Activated CD8-positive, alpha-beta T cell treated with anti-CD3 and anti-CD28 coated beads for 36 hours (primary cell): ENCODE results near the gene RAB3GAP2. TPM values are rescaled to one million over a fixed set of nuclear protein-coding genes. Genes with fewer than 3 reads are reported as not detected.
"Not testable (repeated sequence)": the region's sequence is repeated elsewhere in the genome, so short reads cannot be mapped to it uniquely, and the experiment has no call there.

ENCODE experiments used
- ATAC-seq: fragments of 200-7000 bp; cut with Tn5 transposase; one replicate; pipeline ENCODE4 v1.10.0; 2021; ENCODE audit warnings: mild to moderate bottlenecking, moderate library complexity
- CTCF ChIA-PET: fragments of 350-600 bp; sonication (Branson Sonifier 250); formaldehyde crosslinking; loops from one replicate; lab custom pipeline; 2021; ENCODE audit warnings: antibody characterized with exemption; lab: Charles Lee
- POLR2A ChIA-PET: fragments of 350-600 bp; sonication (Branson Sonifier 250); formaldehyde crosslinking; loops from one replicate; lab custom pipeline; 2021; ENCODE audit warnings: antibody characterized with exemption; lab: Charles Lee
- DNase-seq: peaks from one replicate; pipeline ENCODE4 v3.0.0-alpha.2; 2020
- H3K27ac Mint-ChIP-seq: one replicate; pipeline ENCODE4 v1.8.0; 2021; ENCODE audit warnings: mild to moderate bottlenecking, mixed read lengths
- H3K27me3 Mint-ChIP-seq: one replicate; pipeline ENCODE4 v1.8.0; 2021; ENCODE audit warnings: mixed read lengths
- H3K36me3 Mint-ChIP-seq: one replicate; pipeline ENCODE4 v1.8.0; 2021; ENCODE audit warnings: low read depth, mixed read lengths
- H3K4me1 Mint-ChIP-seq: one replicate; pipeline ENCODE4 v1.8.0; 2021; ENCODE audit warnings: low read depth, mixed read lengths
- H3K4me3 Mint-ChIP-seq: one replicate; pipeline ENCODE4 v1.8.0; 2021; ENCODE audit warnings: mild to moderate bottlenecking, moderate library complexity, mixed read lengths
- H3K9me3 Mint-ChIP-seq: one replicate; pipeline ENCODE4 v1.8.0; 2021; ENCODE audit warnings: mixed read lengths
- intact Hi-C: fragments of 100-400 bp; cut with micrococcal nuclease; formaldehyde crosslinking; loops from one replicate; pipeline ENCODE4 v1.10.0; 2022
- total RNA-seq, 2 experiments: library from RNA; stranded (reverse); gene quantifications; one replicate each; pipeline ENCODE4 v1.2.3, GENCODE V29; 2021
- TF ChIP-seq, protein P1 (sequence below): fragments of 200-600 bp; IDR thresholded peaks from one replicate; pipeline ENCODE4 v1.8.0; 2022; ENCODE audit warnings: antibody characterized with exemption, mild to moderate bottlenecking

The RAB3GAP2 gene
- total RNA-seq, 2 experiments from 2014 or later: 50.6 to 53.5 TPM

DNA sequence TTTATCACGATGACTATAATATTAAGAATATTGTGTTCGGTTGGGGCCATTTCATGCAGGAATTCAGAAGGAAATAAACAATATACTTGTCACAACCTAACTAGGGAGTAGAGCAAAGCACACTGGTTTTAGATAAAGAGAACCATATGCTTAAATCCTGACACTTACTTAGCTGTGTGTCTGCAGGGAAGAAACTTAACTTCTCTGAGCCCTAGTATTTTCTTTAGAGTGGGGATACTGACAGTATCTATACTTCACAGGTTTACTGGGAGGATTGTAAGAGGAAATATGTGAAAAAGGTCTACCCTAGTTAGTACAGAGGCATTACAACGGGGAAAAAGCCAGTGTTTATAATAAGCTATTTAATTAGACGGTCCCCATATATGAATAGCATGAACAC is 105.4 kb downstream of the RAB3GAP2 start:
- Mint-ChIP-seq H3K27me3 (no peaks in the 10 kb centered on the region), H3K4me1 (no peaks in the 10 kb centered on the region)

DNA sequence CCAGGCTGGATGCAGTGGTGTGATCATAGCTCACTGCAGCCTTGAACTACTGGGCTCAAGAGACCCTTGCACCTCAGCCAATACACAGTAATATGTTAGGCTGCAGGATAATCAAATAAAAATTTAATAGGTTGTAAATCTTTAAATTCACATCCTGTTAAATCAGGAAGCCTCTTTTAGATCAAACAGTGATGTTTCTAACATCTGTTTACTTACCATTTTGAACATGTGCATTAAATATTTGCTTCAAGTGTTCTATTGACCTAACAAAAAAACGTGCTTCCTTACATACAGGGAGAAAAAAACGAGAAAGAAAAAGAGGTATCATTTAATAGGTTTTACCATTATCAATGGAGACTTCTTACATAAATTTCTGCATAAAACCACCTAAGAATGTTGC is 107.7 kb downstream of the RAB3GAP2 start:
- ATAC-seq (no peak), DNase-seq (no peak)
- Mint-ChIP-seq H3K27me3 (no peaks in the 10 kb centered on the region), H3K27ac (no peak overlapping the region), H3K9me3 (no peaks in the 10 kb centered on the region), H3K4me3 (no peak overlapping the region), H3K4me1 (no peaks in the 10 kb centered on the region), H3K36me3 (peaks cover 28% of the 10 kb centered on the region)
- ChIA-PET POLR2A (no interaction called here), CTCF (no interaction called here)
- TF ChIP-seq, protein P1, sequence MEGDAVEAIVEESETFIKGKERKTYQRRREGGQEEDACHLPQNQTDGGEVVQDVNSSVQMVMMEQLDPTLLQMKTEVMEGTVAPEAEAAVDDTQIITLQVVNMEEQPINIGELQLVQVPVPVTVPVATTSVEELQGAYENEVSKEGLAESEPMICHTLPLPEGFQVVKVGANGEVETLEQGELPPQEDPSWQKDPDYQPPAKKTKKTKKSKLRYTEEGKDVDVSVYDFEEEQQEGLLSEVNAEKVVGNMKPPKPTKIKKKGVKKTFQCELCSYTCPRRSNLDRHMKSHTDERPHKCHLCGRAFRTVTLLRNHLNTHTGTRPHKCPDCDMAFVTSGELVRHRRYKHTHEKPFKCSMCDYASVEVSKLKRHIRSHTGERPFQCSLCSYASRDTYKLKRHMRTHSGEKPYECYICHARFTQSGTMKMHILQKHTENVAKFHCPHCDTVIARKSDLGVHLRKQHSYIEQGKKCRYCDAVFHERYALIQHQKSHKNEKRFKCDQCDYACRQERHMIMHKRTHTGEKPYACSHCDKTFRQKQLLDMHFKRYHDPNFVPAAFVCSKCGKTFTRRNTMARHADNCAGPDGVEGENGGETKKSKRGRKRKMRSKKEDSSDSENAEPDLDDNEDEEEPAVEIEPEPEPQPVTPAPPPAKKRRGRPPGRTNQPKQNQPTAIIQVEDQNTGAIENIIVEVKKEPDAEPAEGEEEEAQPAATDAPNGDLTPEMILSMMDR: no peak
- intact Hi-C loops: no loop called here

More for the DNA sequence above, 105.4 kb downstream of the RAB3GAP2 start:
- Mint-ChIP-seq H3K9me3 (no peaks in the 10 kb centered on the region), H3K27ac (no peak overlapping the region), H3K4me3 (no peak overlapping the region), H3K36me3 (peaks cover 42% of the 10 kb centered on the region)
- TF ChIP-seq, protein P1: no peak
- DNase-seq: no peak
- CTCF ChIA-PET: interaction anchor here (1.1 kb wide), 1 partner anchor 24 kb away, joined by 3 read pairs; no protein-coding TSS in a partner anchor
- POLR2A ChIA-PET: no interaction called here
- intact Hi-C loops: no loop called here
- no peak for ATAC-seq

DNA sequence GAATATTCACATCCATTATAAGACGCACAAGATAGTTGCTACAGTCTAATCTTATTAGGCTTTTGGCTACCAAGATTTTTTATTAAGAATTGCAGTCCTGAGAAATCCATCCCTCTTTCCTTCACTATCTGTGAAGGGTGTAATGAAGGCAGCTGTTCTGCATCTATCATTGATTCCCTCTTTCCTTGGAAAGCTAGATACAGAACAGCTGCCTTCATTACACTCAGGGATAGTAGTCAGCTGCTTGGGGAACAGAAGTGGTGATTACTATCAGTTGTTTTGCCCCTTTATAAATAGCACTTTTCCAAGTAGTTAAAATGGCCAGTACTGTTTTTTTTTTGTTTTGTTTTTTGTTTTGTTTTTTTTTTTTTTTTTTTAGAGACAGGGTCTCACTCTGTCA is 108.1 kb downstream of the RAB3GAP2 start:
- Mint-ChIP-seq H3K36me3 (peaks cover 24% of the 10 kb centered on the region), H3K9me3 (no peaks in the 10 kb centered on the region)
- ATAC-seq: no peak

DNA sequence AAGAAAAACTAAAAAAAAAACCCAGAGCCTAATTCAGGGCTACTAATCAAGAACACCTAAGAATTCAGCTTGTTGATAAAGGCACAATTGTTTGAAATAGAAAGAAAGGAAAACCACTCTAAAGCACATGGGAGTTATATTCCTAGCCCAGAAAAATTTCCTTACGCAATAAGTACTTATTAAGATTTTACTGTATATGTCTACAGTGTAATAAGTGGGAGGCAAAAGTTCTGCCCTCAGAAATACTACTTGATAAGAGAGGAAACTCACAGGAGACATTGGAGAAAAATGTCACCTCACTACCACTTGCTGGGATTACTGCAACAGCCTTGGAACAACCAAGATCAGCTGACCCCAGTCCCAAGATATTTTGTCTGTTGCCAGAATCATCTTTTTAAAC is 112.2 kb downstream of the RAB3GAP2 start:
- DNase-seq: no peak
- no peak overlapping the region for H3K27ac Mint-ChIP-seq

More for the DNA sequence above, 108.1 kb downstream of the RAB3GAP2 start:
- no peak overlapping the region for H3K27ac Mint-ChIP-seq
- ChIA-PET CTCF (no interaction called here), POLR2A (no interaction called here)
- no peaks in the 10 kb centered on the region for H3K27me3 Mint-ChIP-seq
- no peaks in the 10 kb centered on the region for H3K4me1 Mint-ChIP-seq
- intact Hi-C loops: no loop called here
- no peak for DNase-seq
- TF ChIP-seq, protein P1: no peak
- H3K4me3 Mint-ChIP-seq: no peak overlapping the region

DNA sequence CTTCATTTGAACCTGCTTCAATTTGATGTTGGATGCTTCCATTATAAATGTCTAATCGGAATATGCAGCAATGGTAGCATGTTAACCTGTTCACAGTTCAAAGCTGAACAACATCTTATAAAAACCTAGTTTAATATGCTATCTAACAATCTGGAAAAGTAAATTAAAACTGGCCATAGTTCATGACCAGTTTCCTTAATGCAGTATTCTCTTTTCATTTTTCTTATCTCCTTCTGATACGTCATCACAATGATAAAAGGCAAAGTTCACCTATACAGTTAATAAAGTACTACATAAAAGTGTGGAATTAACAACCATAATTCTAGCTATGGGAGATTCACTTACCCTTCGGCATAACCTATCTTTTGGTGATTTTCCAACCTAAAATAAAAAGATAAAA is 113.2 kb downstream of the RAB3GAP2 start:
- H3K9me3 Mint-ChIP-seq: no peaks in the 10 kb centered on the region
- H3K27ac Mint-ChIP-seq: no peak overlapping the region
- no peaks in the 10 kb centered on the region for H3K27me3 Mint-ChIP-seq
- H3K4me3 Mint-ChIP-seq: no peak overlapping the region
- no peak for DNase-seq
- intact Hi-C loops: no loop called here
- H3K36me3 Mint-ChIP-seq: peaks cover 31% of the 10 kb centered on the region
- ChIA-PET POLR2A (no interaction called here), CTCF (no interaction called here)
- TF ChIP-seq, protein P1: no peak
- no peak for ATAC-seq
- H3K4me1 Mint-ChIP-seq: peaks cover 7% of the 10 kb centered on the region

More for the DNA sequence above, 112.2 kb downstream of the RAB3GAP2 start:
- intact Hi-C loops: no loop called here
- ChIA-PET POLR2A (no interaction called here), CTCF (no interaction called here)
- Mint-ChIP-seq H3K4me1 (peaks cover 7% of the 10 kb centered on the region), H3K4me3 (no peak overlapping the region), H3K36me3 (peaks cover 32% of the 10 kb centered on the region), H3K9me3 (no peaks in the 10 kb centered on the region), H3K27me3 (no peaks in the 10 kb centered on the region)
- TF ChIP-seq, protein P1: no peak
- ATAC-seq: no peak

DNA sequence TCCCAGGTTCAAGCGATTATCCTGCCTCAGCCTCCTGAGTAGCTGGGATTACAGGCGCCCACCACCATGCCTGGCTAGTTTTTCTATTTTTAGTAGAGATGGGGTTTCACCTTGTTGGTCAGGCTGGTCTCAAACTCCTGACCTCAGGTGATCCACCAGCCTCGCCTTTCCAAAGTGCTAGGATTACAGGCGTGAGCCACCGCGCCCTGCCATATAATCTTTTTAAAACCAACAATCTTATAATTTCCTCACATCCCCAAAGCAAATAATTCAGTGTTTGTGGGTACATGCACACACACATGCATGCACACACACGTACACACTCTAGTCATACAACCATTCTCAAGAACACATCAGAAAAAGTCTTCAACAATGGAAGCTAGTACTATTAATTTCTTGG is 113.7 kb downstream of the RAB3GAP2 start:
- H3K4me1 Mint-ChIP-seq, H3K4me3 Mint-ChIP-seq, DNase-seq, POLR2A ChIA-PET, ATAC-seq, H3K27me3 Mint-ChIP-seq, H3K9me3 Mint-ChIP-seq, intact Hi-C loops, H3K27ac Mint-ChIP-seq: not testable (repeated sequence)
- CTCF ChIA-PET: interaction anchor here (0.7 kb wide), 1 partner anchor 45 kb away, joined by 3 read pairs; no protein-coding TSS in a partner anchor
- H3K36me3 Mint-ChIP-seq: peaks cover 33% of the 10 kb centered on the region
